ENCODE data around the gene SSUH2. TPM values are rescaled to one million over a fixed set of nuclear protein-coding genes. Genes with fewer than 3 reads are reported as not detected.

Gene SSUH2
- total RNA-seq, 2 donors from 2014 or later: 5.3 to 7.9 TPM

DNA sequence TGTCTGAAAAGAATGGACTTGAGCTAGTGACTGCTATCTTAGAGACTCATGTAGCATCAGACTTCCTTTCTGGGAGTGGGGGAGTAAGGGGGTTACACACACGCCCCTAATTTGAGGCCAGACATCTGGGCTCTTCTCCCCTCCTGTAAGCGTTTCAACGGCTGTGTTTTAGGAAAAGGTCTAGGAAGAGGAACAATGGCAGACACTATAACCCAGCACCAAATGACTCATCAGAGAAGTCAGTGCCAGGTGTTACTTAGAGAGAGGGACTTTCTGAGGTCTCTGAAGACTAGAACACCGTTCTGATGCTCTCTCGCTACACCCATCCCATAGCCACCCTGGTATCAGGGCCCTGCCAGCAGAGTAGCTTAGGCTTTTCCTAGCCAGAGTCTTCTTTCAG lies 65.5 kb downstream of the SSUH2 start:
- TF ChIP-seq, protein P1, sequence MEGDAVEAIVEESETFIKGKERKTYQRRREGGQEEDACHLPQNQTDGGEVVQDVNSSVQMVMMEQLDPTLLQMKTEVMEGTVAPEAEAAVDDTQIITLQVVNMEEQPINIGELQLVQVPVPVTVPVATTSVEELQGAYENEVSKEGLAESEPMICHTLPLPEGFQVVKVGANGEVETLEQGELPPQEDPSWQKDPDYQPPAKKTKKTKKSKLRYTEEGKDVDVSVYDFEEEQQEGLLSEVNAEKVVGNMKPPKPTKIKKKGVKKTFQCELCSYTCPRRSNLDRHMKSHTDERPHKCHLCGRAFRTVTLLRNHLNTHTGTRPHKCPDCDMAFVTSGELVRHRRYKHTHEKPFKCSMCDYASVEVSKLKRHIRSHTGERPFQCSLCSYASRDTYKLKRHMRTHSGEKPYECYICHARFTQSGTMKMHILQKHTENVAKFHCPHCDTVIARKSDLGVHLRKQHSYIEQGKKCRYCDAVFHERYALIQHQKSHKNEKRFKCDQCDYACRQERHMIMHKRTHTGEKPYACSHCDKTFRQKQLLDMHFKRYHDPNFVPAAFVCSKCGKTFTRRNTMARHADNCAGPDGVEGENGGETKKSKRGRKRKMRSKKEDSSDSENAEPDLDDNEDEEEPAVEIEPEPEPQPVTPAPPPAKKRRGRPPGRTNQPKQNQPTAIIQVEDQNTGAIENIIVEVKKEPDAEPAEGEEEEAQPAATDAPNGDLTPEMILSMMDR (conservative IDR thresholded peaks at IDR 0.05): no peak
- Histone ChIP-seq H3K4me1 (ENCODE audit: control insufficient read depth, insufficient read depth, low read length) (no peaks in the 10 kb centered on the region), H3K9ac (ENCODE audit: extremely low read depth, low read length, poor library complexity, severe bottlenecking) (no peak overlapping the region), H3K4me3 (ENCODE audit: low read length) (no peak overlapping the region), H3K27me3 (ENCODE audit: control insufficient read depth, insufficient read depth, low read length, poor library complexity, severe bottlenecking) (no peaks in the 10 kb centered on the region), H3K27ac (ENCODE audit: low read depth, low read length) (no peak overlapping the region), H3K36me3 (ENCODE audit: control insufficient read depth, insufficient read depth, low read length) (peaks cover 23% of the 10 kb centered on the region), H3K9me3 (ENCODE audit: control insufficient read depth, low read length) (no peaks in the 10 kb centered on the region)
- H3K4me1 Mint-ChIP-seq: peaks cover 8% of the 10 kb centered on the region
- whole genome bisulfite sequencing, 2 experiments (ENCODE audit: insufficient coverage in 1 of 2, insufficient read length in 1 of 2): 82 to 100% methylated on average over 3 of the region's 5 CpGs
- H3K36me3 Mint-ChIP-seq (ENCODE audit: low read depth): peaks cover 3% of the 10 kb centered on the region
- H3K27ac Mint-ChIP-seq: no peak overlapping the region
- no peak for DNase-seq
- H3K4me3 Mint-ChIP-seq: no peak overlapping the region
- no peaks in the 10 kb centered on the region for H3K9me3 Mint-ChIP-seq
- H3K27me3 Mint-ChIP-seq (ENCODE audit: insufficient read depth): no peaks in the 10 kb centered on the region

DNA sequence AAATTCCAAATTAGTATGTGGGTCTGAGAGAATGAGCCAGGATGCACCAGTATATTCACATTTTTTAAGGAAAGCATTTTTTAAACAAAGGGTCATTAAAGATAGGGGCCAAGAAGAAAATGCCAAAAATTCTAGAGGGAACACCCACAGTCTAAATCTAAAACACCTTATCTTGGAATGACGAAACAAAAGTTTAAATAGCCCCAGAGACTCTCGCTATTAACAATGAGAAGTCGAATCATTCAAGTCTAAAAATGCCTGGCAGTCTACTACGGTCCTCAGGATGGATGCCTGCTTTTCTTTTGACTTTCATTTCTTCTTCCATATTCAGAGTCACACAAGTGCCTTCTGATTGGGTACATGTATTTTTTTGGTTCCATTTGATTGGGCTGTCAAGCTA lies 66.3 kb downstream of the SSUH2 start:
- WGBS, 2 experiments (ENCODE audit: insufficient coverage in 1 of 2, insufficient read length in 1 of 2): 93 to 94% methylated on average over 4 of the region's 4 CpGs
- Mint-ChIP-seq H3K36me3 (ENCODE audit: low read depth) (peaks cover 10% of the 10 kb centered on the region), H3K27ac (no peak overlapping the region), H3K9me3 (no peaks in the 10 kb centered on the region), H3K4me3 (no peak overlapping the region), H3K27me3 (ENCODE audit: insufficient read depth) (no peaks in the 10 kb centered on the region), H3K4me1 (peaks cover 5% of the 10 kb centered on the region)
- TF ChIP-seq, protein P1 (conservative IDR thresholded peaks at IDR 0.05): no peak
- Histone ChIP-seq H3K9ac (ENCODE audit: extremely low read depth, low read length, poor library complexity, severe bottlenecking) (no peak overlapping the region), H3K9me3 (ENCODE audit: control insufficient read depth, low read length) (no peaks in the 10 kb centered on the region), H3K36me3 (ENCODE audit: control insufficient read depth, insufficient read depth, low read length) (peaks cover 29% of the 10 kb centered on the region), H3K27ac (ENCODE audit: low read depth, low read length) (no peak overlapping the region), H3K4me1 (ENCODE audit: control insufficient read depth, insufficient read depth, low read length) (no peaks in the 10 kb centered on the region), H3K27me3 (ENCODE audit: control insufficient read depth, insufficient read depth, low read length, poor library complexity, severe bottlenecking) (no peaks in the 10 kb centered on the region), H3K4me3 (ENCODE audit: low read length) (no peak overlapping the region)
- DNase-seq: no peak

GRCh38 chr3:8576841-8577571 lies 67.6 kb downstream of the SSUH2 start:
- no peaks in the 10 kb centered on the region for H3K4me1 Mint-ChIP-seq
- no peaks in the 10 kb centered on the region for H3K27me3 Mint-ChIP-seq (ENCODE audit: insufficient read depth)
- WGBS, 2 experiments (ENCODE audit: insufficient coverage in 1 of 2, insufficient read length in 1 of 2): 82 to 87% methylated on average over 5 of the region's 5 CpGs
- Histone ChIP-seq H3K9me3 (ENCODE audit: control insufficient read depth, low read length) (no peaks in the 10 kb centered on the region), H3K27ac (ENCODE audit: low read depth, low read length) (no peak overlapping the region), H3K9ac (ENCODE audit: extremely low read depth, low read length, poor library complexity, severe bottlenecking) (no peak overlapping the region), H3K4me3 (ENCODE audit: low read length) (no peak overlapping the region), H3K36me3 (ENCODE audit: control insufficient read depth, insufficient read depth, low read length) (peaks cover 42% of the 10 kb centered on the region), H3K27me3 (ENCODE audit: control insufficient read depth, insufficient read depth, low read length, poor library complexity, severe bottlenecking) (no peaks in the 10 kb centered on the region), H3K4me1 (ENCODE audit: control insufficient read depth, insufficient read depth, low read length) (no peaks in the 10 kb centered on the region)
- H3K9me3 Mint-ChIP-seq: no peaks in the 10 kb centered on the region
- H3K4me3 Mint-ChIP-seq: no peak overlapping the region
- no peak for DNase-seq
- TF ChIP-seq, protein P1 (conservative IDR thresholded peaks at IDR 0.05): no peak
- no peak overlapping the region for H3K27ac Mint-ChIP-seq
- H3K36me3 Mint-ChIP-seq (ENCODE audit: low read depth): peaks cover 16% of the 10 kb centered on the region

All from endodermal cell (in vitro differentiated cells).